Measurements from ENCODE around the gene TACC2. TPM values are rescaled to one million over a fixed set of nuclear protein-coding genes. Genes with fewer than 3 reads are reported as not detected.

The TACC2 gene
- total RNA-seq, 1 experiment from 2014 or later: not detected

DNA sequence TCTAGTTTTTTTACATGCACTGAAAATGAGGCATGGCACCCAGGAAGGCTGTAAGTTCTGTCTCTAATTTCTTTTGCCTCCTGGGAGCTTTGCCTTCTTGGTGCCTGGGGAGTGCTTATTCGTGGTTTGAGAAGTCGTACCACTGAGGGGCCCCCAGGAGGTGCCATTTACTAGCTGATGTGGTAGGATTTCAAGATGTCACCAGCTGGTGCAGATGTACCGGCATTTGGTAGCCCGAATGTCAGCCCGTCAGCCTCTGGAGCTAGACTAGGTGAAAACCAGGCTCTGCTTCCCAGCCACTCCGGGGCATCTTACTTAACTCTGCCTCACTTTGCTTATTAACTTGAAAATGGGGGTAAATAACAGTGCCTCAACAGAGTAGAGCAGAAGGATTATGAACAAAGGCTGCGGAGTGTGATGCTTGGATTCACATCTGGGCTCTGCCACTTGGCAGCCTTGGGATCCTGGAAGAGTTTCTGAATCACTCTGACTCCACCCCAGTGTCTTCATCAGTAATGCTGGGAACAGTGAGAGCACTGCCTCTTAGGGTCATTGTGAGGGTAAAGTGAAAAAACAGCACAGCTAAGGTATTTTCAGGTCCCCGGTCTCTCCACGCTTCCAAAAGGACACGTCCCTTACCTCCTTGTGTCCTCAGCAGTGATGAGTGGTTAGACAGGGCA lies 250.8 kb downstream of the TACC2 start:
- Histone ChIP-seq H2AFZ (ENCODE audit: low read length) (no peak overlapping the region), H3K9me3 (ENCODE audit: low read length) (no peaks in the 10 kb centered on the region), H3K27me3 (ENCODE audit: low read length) (no peaks in the 10 kb centered on the region), H4K20me1 (ENCODE audit: insufficient read depth, low read depth, low read length) (no peaks in the 10 kb centered on the region), H3K9ac (ENCODE audit: low read length) (no peak overlapping the region), H3K36me3 (ENCODE audit: insufficient read depth, low read length) (no peaks in the 10 kb centered on the region), H3K27ac (ENCODE audit: low read length) (no peak overlapping the region), H3K4me3 (ENCODE audit: low read length) (no peak overlapping the region), H3K4me2 (ENCODE audit: low read depth, low read length, poor library complexity, severe bottlenecking) (no peak overlapping the region), H3K4me1 (ENCODE audit: low read length) (no peaks in the 10 kb centered on the region), H3K79me2 (ENCODE audit: low read length) (no peaks in the 10 kb centered on the region), H3K9me2 (replicated peaks; ENCODE audit: insufficient read depth, low read length) (no peaks in the 10 kb centered on the region)
- no peak for DNase-seq

DNA sequence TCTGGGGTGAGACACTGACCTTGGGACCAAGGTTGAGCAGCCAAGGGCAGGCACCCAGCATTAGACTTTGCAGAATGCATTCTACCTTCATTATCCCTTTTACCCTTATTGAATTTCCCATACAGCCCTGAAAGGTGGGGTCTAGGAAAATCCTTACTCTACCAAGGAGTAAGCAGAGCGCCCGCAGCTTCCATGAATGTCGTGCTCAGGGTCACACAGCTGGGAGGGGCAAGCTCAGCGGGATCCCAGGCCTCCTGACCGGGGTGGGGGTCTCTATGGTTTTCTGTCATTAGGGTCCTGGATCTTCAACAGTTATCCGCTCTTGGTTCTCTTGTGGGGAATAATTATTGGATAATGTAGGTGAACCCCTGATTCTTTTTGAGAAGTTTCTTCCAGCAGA lies 251.4 kb downstream of the TACC2 start:
- Histone ChIP-seq H3K4me1 (ENCODE audit: low read length) (no peaks in the 10 kb centered on the region), H3K4me3 (ENCODE audit: low read length) (no peak overlapping the region), H2AFZ (ENCODE audit: low read length) (no peak overlapping the region), H3K4me2 (ENCODE audit: low read depth, low read length, poor library complexity, severe bottlenecking) (no peak overlapping the region), H3K79me2 (ENCODE audit: low read length) (no peaks in the 10 kb centered on the region), H3K9ac (ENCODE audit: low read length) (no peak overlapping the region), H3K9me2 (replicated peaks; ENCODE audit: insufficient read depth, low read length) (no peaks in the 10 kb centered on the region), H3K27ac (ENCODE audit: low read length) (no peak overlapping the region), H4K20me1 (ENCODE audit: insufficient read depth, low read depth, low read length) (no peaks in the 10 kb centered on the region), H3K27me3 (ENCODE audit: low read length) (no peaks in the 10 kb centered on the region), H3K9me3 (ENCODE audit: low read length) (no peaks in the 10 kb centered on the region), H3K36me3 (ENCODE audit: insufficient read depth, low read length) (no peaks in the 10 kb centered on the region)
- no peak for DNase-seq

DNA sequence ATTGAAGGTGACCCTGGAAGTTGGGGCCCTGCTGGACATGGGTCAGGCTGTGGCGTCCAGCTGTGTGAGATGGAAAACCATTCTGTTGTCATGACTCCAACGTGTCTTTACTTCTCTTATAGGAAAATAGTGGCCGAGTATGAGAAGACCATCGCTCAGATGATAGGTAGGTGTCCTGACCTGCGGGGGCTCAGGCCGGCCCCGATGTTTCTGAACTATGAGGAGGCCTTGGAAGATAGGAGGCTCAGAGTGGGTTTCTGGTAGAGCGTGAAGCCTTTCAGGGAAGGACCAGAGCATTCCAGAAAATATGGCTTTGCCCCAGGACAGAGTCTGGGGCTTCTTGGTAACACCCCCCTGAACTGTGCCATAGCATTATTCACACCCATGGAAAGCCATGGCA lies 252.9 kb downstream of the TACC2 start:
- H3K36me3 ChIP-seq (ENCODE audit: insufficient read depth, low read length): no peaks in the 10 kb centered on the region
- H3K9me2 ChIP-seq (replicated peaks; ENCODE audit: insufficient read depth, low read length): no peaks in the 10 kb centered on the region
- H3K9ac ChIP-seq (ENCODE audit: low read length): no peak overlapping the region
- no peaks in the 10 kb centered on the region for H4K20me1 ChIP-seq (ENCODE audit: insufficient read depth, low read depth, low read length)
- no peaks in the 10 kb centered on the region for H3K9me3 ChIP-seq (ENCODE audit: low read length)
- H2AFZ ChIP-seq (ENCODE audit: low read length): no peak overlapping the region
- no peak for DNase-seq
- no peak overlapping the region for H3K27ac ChIP-seq (ENCODE audit: low read length)
- H3K4me1 ChIP-seq (ENCODE audit: low read length): no peaks in the 10 kb centered on the region
- H3K4me2 ChIP-seq (ENCODE audit: low read depth, low read length, poor library complexity, severe bottlenecking): no peak overlapping the region
- no peaks in the 10 kb centered on the region for H3K79me2 ChIP-seq (ENCODE audit: low read length)
- no peak overlapping the region for H3K4me3 ChIP-seq (ENCODE audit: low read length)
- no peaks in the 10 kb centered on the region for H3K27me3 ChIP-seq (ENCODE audit: low read length)

DNA sequence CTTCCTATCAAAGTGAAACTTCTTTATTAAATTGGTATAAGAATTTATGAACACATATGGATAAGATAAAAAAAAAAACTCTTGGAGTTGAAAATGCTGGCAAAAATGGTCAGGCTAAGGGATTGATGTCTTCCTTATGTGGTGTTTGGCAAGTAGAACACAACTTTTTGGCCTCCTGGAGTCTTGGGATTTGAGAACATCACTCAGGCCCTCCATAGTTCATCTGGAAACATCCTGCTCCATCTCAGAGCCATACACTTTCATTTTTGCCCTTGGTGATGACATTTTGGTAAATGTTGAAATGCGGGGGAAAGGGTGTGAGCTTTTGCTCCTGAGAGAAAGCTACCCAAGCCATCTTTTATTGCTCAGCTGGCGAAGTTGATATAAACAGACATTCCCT lies 254.6 kb downstream of the TACC2 start:
- no peaks in the 10 kb centered on the region for H3K79me2 ChIP-seq (ENCODE audit: low read length)
- DNase-seq: no peak

DNA sequence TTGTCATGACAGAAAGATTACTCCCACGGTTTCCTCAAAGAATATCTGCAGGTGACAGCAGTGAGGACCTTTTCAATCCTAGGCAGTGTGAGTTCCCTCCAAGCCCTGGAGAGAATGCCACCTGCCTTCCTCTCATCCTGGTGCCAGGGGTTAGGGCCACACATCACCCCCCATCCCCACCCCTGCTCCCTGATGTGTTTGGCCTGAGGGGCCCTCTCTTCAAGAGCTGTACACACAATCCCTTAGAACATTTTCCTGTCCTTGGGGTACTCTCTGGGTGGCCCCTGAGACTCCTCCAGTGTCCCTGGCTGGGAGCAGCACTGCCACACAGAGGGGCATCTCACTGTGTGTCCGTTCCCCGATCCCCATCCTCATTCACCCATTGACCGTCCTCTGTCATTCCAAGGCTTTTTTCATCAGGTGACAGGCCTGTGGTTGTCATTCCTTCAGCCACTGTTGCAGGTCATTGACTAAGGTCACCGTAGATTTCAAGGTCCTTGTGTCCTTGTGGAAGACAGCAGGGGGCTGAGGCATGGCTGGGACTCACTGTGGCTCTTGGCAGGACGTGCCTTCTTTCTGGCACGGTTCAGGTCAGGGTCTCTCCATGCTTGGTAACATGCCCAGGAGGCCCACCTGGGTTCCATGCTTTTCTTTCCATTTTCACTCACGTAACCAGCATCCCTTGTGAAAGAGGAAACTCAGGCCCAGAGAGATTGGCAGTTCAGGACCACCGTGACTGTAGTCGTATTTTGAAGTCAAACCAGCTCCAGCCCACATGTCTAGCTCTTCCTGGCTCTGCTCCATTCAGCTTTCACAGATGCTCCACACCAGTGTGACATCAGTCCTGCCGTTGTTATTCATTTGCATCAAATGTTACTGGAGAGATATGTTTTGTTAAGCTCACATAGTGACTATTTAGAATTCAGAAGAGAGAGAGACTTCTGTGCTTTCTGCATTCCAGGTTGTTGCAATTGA lies 255.3 kb downstream of the TACC2 start:
- no peak overlapping the region for H3K9ac ChIP-seq (ENCODE audit: low read length)
- H3K4me1 ChIP-seq (ENCODE audit: low read length): no peaks in the 10 kb centered on the region
- no peak overlapping the region for H2AFZ ChIP-seq (ENCODE audit: low read length)
- H3K27me3 ChIP-seq (ENCODE audit: low read length): no peaks in the 10 kb centered on the region
- H3K9me3 ChIP-seq (ENCODE audit: low read length): no peaks in the 10 kb centered on the region
- H3K9me2 ChIP-seq (replicated peaks; ENCODE audit: insufficient read depth, low read length): no peaks in the 10 kb centered on the region
- no peak overlapping the region for H3K4me2 ChIP-seq (ENCODE audit: low read depth, low read length, poor library complexity, severe bottlenecking)
- H3K27ac ChIP-seq (ENCODE audit: low read length): no peak overlapping the region
- no peaks in the 10 kb centered on the region for H3K36me3 ChIP-seq (ENCODE audit: insufficient read depth, low read length)
- H3K79me2 ChIP-seq (ENCODE audit: low read length): no peaks in the 10 kb centered on the region
- no peak overlapping the region for H3K4me3 ChIP-seq (ENCODE audit: low read length)
- DNase-seq: no peak
- H4K20me1 ChIP-seq (ENCODE audit: insufficient read depth, low read depth, low read length): no peaks in the 10 kb centered on the region

More for the DNA sequence above, 254.6 kb downstream of the TACC2 start:
- Histone ChIP-seq H2AFZ (ENCODE audit: low read length) (no peak overlapping the region), H3K4me2 (ENCODE audit: low read depth, low read length, poor library complexity, severe bottlenecking) (no peak overlapping the region), H3K9me2 (replicated peaks; ENCODE audit: insufficient read depth, low read length) (no peaks in the 10 kb centered on the region), H3K4me3 (ENCODE audit: low read length) (no peak overlapping the region), H3K9ac (ENCODE audit: low read length) (no peak overlapping the region), H3K36me3 (ENCODE audit: insufficient read depth, low read length) (no peaks in the 10 kb centered on the region), H4K20me1 (ENCODE audit: insufficient read depth, low read depth, low read length) (no peaks in the 10 kb centered on the region), H3K9me3 (ENCODE audit: low read length) (no peaks in the 10 kb centered on the region), H3K27ac (ENCODE audit: low read length) (no peak overlapping the region), H3K4me1 (ENCODE audit: low read length) (no peaks in the 10 kb centered on the region), H3K27me3 (ENCODE audit: low read length) (no peaks in the 10 kb centered on the region)

DNA sequence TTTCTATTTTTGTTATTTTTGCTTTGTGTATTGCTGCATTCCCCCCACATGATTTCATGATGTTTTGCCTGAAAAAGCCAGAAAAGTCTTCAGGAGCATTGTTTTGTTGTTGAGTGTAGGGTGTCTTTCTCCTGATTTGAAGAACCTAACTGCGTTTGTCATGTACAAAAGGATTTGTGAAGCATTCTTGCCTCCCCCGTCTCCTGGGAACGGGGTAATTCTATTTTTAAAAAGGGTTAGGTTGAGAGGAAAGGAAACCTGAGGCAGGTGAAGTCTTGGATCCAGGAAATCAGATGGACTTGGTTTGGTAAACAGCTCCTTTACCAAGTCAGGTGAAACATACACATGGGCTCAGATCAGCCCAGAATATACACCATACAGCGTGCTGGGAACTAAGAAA lies 256.2 kb downstream of the TACC2 start:
- Histone ChIP-seq H4K20me1 (ENCODE audit: insufficient read depth, low read depth, low read length) (no peaks in the 10 kb centered on the region), H3K4me1 (ENCODE audit: low read length) (no peaks in the 10 kb centered on the region), H3K4me3 (ENCODE audit: low read length) (no peak overlapping the region), H3K9me3 (ENCODE audit: low read length) (no peaks in the 10 kb centered on the region), H3K79me2 (ENCODE audit: low read length) (no peaks in the 10 kb centered on the region), H3K27ac (ENCODE audit: low read length) (no peak overlapping the region), H3K9ac (ENCODE audit: low read length) (no peak overlapping the region), H3K9me2 (replicated peaks; ENCODE audit: insufficient read depth, low read length) (no peaks in the 10 kb centered on the region), H3K27me3 (ENCODE audit: low read length) (no peaks in the 10 kb centered on the region), H3K4me2 (ENCODE audit: low read depth, low read length, poor library complexity, severe bottlenecking) (no peak overlapping the region), H3K36me3 (ENCODE audit: insufficient read depth, low read length) (no peaks in the 10 kb centered on the region), H2AFZ (ENCODE audit: low read length) (no peak overlapping the region)
- no peak for DNase-seq

DNA sequence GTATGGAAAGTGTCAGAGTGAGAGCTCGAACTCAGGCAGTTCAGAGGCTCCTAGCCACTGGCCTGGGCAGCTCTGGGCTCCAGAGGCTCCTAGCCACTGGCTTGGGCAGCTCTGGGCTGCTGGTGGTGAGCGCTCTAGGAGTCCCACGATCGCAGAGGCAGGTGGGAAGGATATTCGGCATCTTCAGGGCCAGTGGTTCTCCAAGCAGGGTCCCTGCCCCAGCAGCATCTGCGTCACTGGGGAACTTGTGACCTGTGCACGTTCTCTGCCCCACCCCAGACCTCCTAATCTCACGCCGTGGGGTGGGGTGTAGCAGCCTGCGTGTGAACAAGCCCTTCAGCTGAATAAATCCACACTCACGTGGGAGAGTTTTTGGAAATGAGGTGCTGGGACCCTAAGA lies 256.9 kb downstream of the TACC2 start:
- Histone ChIP-seq H3K9ac (ENCODE audit: low read length) (no peak overlapping the region), H3K27ac (ENCODE audit: low read length) (no peak overlapping the region), H4K20me1 (ENCODE audit: insufficient read depth, low read depth, low read length) (no peaks in the 10 kb centered on the region), H3K4me3 (ENCODE audit: low read length) (no peak overlapping the region), H3K36me3 (ENCODE audit: insufficient read depth, low read length) (no peaks in the 10 kb centered on the region), H2AFZ (ENCODE audit: low read length) (no peak overlapping the region), H3K4me2 (ENCODE audit: low read depth, low read length, poor library complexity, severe bottlenecking) (no peak overlapping the region), H3K27me3 (ENCODE audit: low read length) (no peaks in the 10 kb centered on the region), H3K9me2 (replicated peaks; ENCODE audit: insufficient read depth, low read length) (no peaks in the 10 kb centered on the region), H3K9me3 (ENCODE audit: low read length) (no peaks in the 10 kb centered on the region), H3K4me1 (ENCODE audit: low read length) (no peaks in the 10 kb centered on the region), H3K79me2 (ENCODE audit: low read length) (no peaks in the 10 kb centered on the region)
- no peak for DNase-seq

DNA sequence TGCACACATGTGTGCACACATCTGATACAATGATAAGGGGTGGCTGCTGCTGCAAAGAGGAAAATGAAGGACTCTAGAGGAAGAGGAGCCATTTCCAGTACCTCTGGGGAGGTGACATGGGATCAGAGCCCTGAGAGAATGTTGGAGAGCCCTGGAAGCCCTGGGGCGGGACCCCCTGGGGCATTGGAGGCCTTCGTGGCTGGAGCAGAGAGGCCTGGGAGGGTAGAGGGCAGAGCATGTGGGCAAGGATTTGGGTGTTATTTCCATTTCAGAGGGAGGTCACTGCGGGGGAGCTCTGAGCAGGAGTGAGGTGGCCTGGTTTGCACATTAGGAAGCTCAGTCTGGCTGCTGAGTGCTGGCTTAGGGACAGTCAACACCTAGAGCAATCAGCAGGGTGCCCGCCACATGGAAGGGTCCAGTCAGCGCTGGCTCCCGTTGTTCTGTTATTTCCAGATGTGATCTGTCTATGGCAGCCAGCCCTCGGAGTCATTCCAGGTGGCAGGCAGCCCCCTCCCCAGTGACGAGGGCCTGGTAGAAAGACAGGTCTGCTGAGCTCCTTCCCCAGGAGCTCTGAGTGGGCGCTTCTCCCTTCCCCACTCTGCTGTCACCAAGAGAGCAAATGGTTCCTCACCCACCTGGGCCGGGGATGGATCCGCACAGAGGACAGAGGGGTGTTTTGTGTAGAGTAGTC lies 258.0 kb downstream of the TACC2 start:
- no peak overlapping the region for H2AFZ ChIP-seq (ENCODE audit: low read length)
- H3K36me3 ChIP-seq (ENCODE audit: insufficient read depth, low read length): no peaks in the 10 kb centered on the region
- no peaks in the 10 kb centered on the region for H3K4me1 ChIP-seq (ENCODE audit: low read length)
- no peak for DNase-seq
- no peak overlapping the region for H3K4me3 ChIP-seq (ENCODE audit: low read length)
- H3K9ac ChIP-seq (ENCODE audit: low read length): no peak overlapping the region
- no peak overlapping the region for H3K4me2 ChIP-seq (ENCODE audit: low read depth, low read length, poor library complexity, severe bottlenecking)
- H4K20me1 ChIP-seq (ENCODE audit: insufficient read depth, low read depth, low read length): no peaks in the 10 kb centered on the region
- no peak overlapping the region for H3K27ac ChIP-seq (ENCODE audit: low read length)
- H3K27me3 ChIP-seq (ENCODE audit: low read length): no peaks in the 10 kb centered on the region
- no peaks in the 10 kb centered on the region for H3K9me2 ChIP-seq (replicated peaks; ENCODE audit: insufficient read depth, low read length)
- H3K79me2 ChIP-seq (ENCODE audit: low read length): no peaks in the 10 kb centered on the region
- H3K9me3 ChIP-seq (ENCODE audit: low read length): no peaks in the 10 kb centered on the region
